Transverse colon (tissue), 4 donors: ENCODE measurements around the gene CNMD.

Experiments
- CTCF ChIP-seq, 5 experiments: fragments of 200-600 bp in 3 of 5; fragments of 450-650 bp in 2 of 5; sonication (generic) in 3 of 5; IDR thresholded peaks; 1 replicate in 2 of 5; 2 replicates in 3 of 5; pipeline ENCODE4 v1.5.1; 2016 to 2017; ENCODE audit warnings: antibody characterized with exemption in 5 of 5, inconsistent platforms in 3 of 5, mild to moderate bottlenecking in 2 of 5, moderate library complexity in 1 of 5
- POLR2AphosphoS5 ChIP-seq, 3 donors: sonication (generic); formaldehyde crosslinking; IDR thresholded peaks; one replicate each; pipeline ENCODE4 v1.6.1; 2016; ENCODE audit warnings: antibody characterized with exemption in 3 of 3

GRCh38 chr13:52725302-52725701 lies 14.3 kb downstream of the CNMD start:
- TF ChIP-seq CTCF (IDR thresholded peaks at IDR 0.05), result no peak
- no peak for TF ChIP-seq POLR2AphosphoS5 (IDR thresholded peaks at IDR 0.05)
